IgD-negative memory B cell (primary cell): ENCODE measurements around the gene MCF2L. TPM values are rescaled to one million over a fixed set of nuclear protein-coding genes. Genes with fewer than 3 reads are reported as not detected.
"Not testable (repeated sequence)": the region's sequence is repeated elsewhere in the genome, so short reads cannot be mapped to it uniquely, and the experiment has no call there.

Source experiments
- H3K27ac Mint-ChIP-seq, 3 donors: one replicate each; pipeline ENCODE4 v1.8.0; 2020 to 2022; ENCODE audit warnings: mild to moderate bottlenecking in 3 of 3, mixed read lengths in 3 of 3, moderate library complexity in 1 of 3
- H3K27me3 Mint-ChIP-seq: one replicate; pipeline ENCODE4 v1.8.0; 2021; ENCODE audit warnings: mixed read lengths
- H3K36me3 Mint-ChIP-seq: one replicate; pipeline ENCODE4 v1.8.0; 2020; ENCODE audit warnings: mild to moderate bottlenecking, mixed read lengths
- H3K4me1 Mint-ChIP-seq, 3 donors: one replicate each; pipeline ENCODE4 v1.8.0; 2020 to 2022; ENCODE audit warnings: mixed read lengths in 3 of 3, mild to moderate bottlenecking in 1 of 3
- H3K4me3 Mint-ChIP-seq, 4 donors: one replicate each; pipeline ENCODE4 v1.8.0; 2020 to 2022; ENCODE audit warnings: mild to moderate bottlenecking in 4 of 4, mixed read lengths in 4 of 4, moderate library complexity in 3 of 4
- H3K9me3 Mint-ChIP-seq, 3 donors: one replicate each; pipeline ENCODE4 v1.8.0; 2020 to 2021; ENCODE audit warnings: mixed read lengths in 3 of 3, mild to moderate bottlenecking in 1 of 3
- polyA plus RNA-seq: library from polyadenylated mRNA; unstranded; fragments of 300-500 nt; fragmentation: Illumina TruSeq; gene quantifications from one replicate; pipeline ENCODE4 v1.2.3, GENCODE V29; 2021

The MCF2L gene
- polyA plus RNA-seq, 1 donor from 2014 or later: 1.7 TPM

DNA sequence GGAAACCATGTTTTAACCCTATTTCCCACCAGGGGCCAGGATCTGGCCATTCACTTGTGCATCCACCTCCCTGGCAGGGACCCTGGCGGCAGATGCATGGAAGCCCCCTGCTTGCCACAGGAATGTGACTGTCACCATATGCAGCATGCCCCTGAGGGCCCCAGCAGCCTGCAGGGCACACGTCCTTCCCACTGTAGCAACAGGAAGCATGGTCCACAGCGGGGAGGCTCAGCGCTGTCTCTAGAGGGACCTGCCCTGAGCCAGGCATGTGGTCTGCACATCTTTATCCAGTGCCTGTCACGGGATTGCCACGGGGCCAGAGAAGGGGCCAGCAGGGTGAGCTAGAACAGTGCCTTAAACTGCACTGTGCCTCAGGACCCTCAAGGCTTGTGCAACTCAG, 34.9 kb upstream of the MCF2L start:
- H3K4me3 Mint-ChIP-seq: no peak overlapping the region
- H3K4me1 Mint-ChIP-seq: peaks cover 0 to 4% (median 4%) of the 10 kb centered on the region in 3 donors
- H3K27ac Mint-ChIP-seq: no peak overlapping the region
- peaks cover 0 to 9% (median 0%) of the 10 kb centered on the region in 3 donors for H3K9me3 Mint-ChIP-seq
- H3K36me3 Mint-ChIP-seq: peaks cover 6% of the 10 kb centered on the region
- peaks cover 24% of the 10 kb centered on the region for H3K27me3 Mint-ChIP-seq

DNA sequence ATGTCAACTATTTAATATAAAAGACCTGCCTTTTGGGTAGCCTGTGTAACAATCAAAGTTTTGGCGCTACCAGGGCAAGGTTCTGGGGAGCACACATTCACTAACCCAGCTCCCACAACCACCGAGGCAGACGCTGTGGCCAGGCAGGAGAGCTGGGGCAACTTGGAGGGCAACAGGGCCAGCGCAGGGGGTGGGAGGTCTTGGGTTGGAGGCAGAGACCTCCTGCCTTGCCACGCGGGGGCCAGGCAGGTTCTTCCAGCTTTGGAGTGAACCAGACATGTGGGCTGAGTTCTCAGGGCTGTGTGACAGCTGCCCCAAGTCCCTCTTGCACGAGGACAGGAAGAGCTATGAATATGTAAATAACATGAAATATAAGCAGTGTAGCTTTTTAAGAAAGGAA, 30.3 kb upstream of the MCF2L start:
- Mint-ChIP-seq H3K27me3 (peaks cover 11% of the 10 kb centered on the region), H3K27ac (no peak overlapping the region), H3K9me3 (peaks cover 0 to 5% (median 0%) of the 10 kb centered on the region in 3 donors), H3K4me3 (no peak overlapping the region), H3K4me1 (peaks cover 4 to 6% (median 5%) of the 10 kb centered on the region in 3 donors), H3K36me3 (peaks cover 4% of the 10 kb centered on the region)

GRCh38 chr13:112940236-112940635, 28.8 kb upstream of the MCF2L start:
- peaks cover 0 to 5% (median 0%) of the 10 kb centered on the region in 3 donors for H3K9me3 Mint-ChIP-seq

DNA sequence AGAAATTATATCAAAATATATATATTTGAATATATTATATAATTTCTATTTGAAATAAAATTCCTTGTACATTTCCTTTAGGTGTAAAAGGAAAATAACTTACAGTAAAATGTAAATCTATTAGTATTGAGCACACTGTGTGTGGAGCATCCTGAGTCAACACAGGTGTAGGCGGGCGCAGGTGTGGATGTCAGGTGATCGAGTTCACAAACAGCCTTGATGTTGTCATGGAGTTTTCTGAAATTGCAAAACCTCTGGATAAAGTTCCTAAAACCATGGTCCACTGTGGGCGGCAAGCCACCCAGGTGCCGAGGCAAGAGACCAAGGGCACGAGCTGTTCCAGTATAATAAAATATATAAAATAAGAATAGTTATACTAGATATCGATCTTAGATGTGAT, 27.7 kb upstream of the MCF2L start:
- H3K4me1 Mint-ChIP-seq: peaks cover 4 to 6% (median 5%) of the 10 kb centered on the region in 3 donors
- peaks cover 15% of the 10 kb centered on the region for H3K27me3 Mint-ChIP-seq
- peaks cover 3% of the 10 kb centered on the region for H3K36me3 Mint-ChIP-seq
- peak overlapping the region in 1 of 4 donors; percentile 68 for H3K4me3 Mint-ChIP-seq
- H3K27ac Mint-ChIP-seq: no peak overlapping the region
- peaks cover 0 to 5% (median 0%) of the 10 kb centered on the region in 3 donors for H3K9me3 Mint-ChIP-seq

More at GRCh38 chr13:112940236-112940635, 28.8 kb upstream of the MCF2L start:
- no peak overlapping the region for H3K27ac Mint-ChIP-seq
- no peak overlapping the region for H3K4me3 Mint-ChIP-seq
- H3K4me1 Mint-ChIP-seq: peaks cover 4 to 6% (median 5%) of the 10 kb centered on the region in 3 donors
- peaks cover 4% of the 10 kb centered on the region for H3K36me3 Mint-ChIP-seq
- peaks cover 12% of the 10 kb centered on the region for H3K27me3 Mint-ChIP-seq

GRCh38 chr13:112941765-112942164, 27.2 kb upstream of the MCF2L start:
- H3K4me1 Mint-ChIP-seq, H3K9me3 Mint-ChIP-seq, H3K27ac Mint-ChIP-seq, H3K36me3 Mint-ChIP-seq: not testable (repeated sequence)
- Mint-ChIP-seq H3K27me3 (peaks cover 15% of the 10 kb centered on the region), H3K4me3 (peak overlapping the region in 1 of 4 donors; percentile 68)

GRCh38 chr13:112942689-112943308, 26.2 kb upstream of the MCF2L start:
- H3K4me3 Mint-ChIP-seq: peak overlapping the region; percentile 50 to 99 (median 93)
- H3K27ac Mint-ChIP-seq: no peak overlapping the region
- H3K4me1 Mint-ChIP-seq: peaks cover 4 to 6% (median 5%) of the 10 kb centered on the region in 3 donors
- H3K27me3 Mint-ChIP-seq: peaks cover 16% of the 10 kb centered on the region
- H3K9me3 Mint-ChIP-seq: peaks cover 0 to 1% (median 0%) of the 10 kb centered on the region in 3 donors
- H3K36me3 Mint-ChIP-seq: no peaks in the 10 kb centered on the region

DNA sequence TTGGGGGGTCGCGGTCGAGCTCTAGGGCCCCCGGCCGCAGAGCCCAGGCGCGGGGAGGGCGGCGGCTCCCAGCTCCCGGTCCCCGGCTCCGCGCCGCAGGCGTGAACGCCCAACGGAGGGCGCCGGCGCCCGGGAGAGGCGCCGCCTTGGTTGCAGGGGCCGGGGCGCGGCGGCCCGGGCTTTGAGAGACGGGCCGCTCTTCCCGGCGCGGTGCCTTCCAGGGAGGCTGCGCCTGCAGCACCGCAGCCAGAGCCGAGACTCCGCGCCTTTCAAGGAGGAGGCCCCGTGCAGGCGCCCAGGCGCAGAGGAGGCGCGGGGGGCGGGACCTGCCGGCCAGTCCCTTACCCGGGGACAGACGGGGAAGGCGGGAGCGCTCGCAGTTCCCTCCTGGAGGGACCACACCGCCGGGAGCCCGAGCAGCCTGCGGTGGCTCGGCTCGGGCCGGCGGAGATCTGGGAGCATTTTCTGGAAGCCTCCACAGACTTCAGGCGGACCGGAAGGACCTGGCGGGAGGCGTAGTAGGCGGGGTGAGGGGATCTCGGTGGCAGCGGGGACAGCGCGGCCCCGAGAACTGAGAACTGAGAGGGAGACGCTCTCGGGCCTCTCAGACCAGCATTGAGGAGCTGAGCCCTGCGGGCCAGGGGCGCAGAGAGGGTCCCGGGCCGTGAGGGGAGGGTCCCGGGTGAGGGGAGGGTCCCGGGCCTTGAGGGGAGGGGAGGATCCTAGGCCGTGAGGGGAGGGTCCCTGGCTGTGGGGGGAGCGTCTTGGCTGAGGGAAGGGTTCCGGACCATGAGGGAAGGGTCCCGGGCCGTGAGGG, 25.5 kb upstream of the MCF2L start:
- H3K27ac Mint-ChIP-seq: no peak overlapping the region
- H3K36me3 Mint-ChIP-seq: no peaks in the 10 kb centered on the region
- peaks cover 5 to 6% (median 6%) of the 10 kb centered on the region in 3 donors for H3K4me1 Mint-ChIP-seq
- no peaks in the 10 kb centered on the region for H3K9me3 Mint-ChIP-seq
- peak overlapping the region in 3 of 4 donors; percentile 63 to 84 (median 70) for H3K4me3 Mint-ChIP-seq
- H3K27me3 Mint-ChIP-seq: peaks cover 18% of the 10 kb centered on the region

- Mint-ChIP-seq H3K27ac (no peak overlapping the region), H3K4me1 (peaks cover under 1 to 3% (median 2%) of the 10 kb centered on the region in 3 donors), H3K36me3 (no peaks in the 10 kb centered on the region), H3K9me3 (no peaks in the 10 kb centered on the region), H3K4me3 (no peak overlapping the region), H3K27me3 (peaks cover 21% of the 10 kb centered on the region)
Observed at GRCh38 chr13:112947796-112948195, 21.2 kb upstream of the MCF2L start.

GRCh38 chr13:112951674-112952371, 17.2 kb upstream of the MCF2L start:
- no peaks in the 10 kb centered on the region for H3K36me3 Mint-ChIP-seq
- H3K9me3 Mint-ChIP-seq: no peaks in the 10 kb centered on the region
- no peak overlapping the region for H3K4me3 Mint-ChIP-seq
- H3K27me3 Mint-ChIP-seq: peaks cover 10% of the 10 kb centered on the region
- peaks cover 0 to 2% (median 0%) of the 10 kb centered on the region in 3 donors for H3K4me1 Mint-ChIP-seq
- H3K27ac Mint-ChIP-seq: no peak overlapping the region

DNA sequence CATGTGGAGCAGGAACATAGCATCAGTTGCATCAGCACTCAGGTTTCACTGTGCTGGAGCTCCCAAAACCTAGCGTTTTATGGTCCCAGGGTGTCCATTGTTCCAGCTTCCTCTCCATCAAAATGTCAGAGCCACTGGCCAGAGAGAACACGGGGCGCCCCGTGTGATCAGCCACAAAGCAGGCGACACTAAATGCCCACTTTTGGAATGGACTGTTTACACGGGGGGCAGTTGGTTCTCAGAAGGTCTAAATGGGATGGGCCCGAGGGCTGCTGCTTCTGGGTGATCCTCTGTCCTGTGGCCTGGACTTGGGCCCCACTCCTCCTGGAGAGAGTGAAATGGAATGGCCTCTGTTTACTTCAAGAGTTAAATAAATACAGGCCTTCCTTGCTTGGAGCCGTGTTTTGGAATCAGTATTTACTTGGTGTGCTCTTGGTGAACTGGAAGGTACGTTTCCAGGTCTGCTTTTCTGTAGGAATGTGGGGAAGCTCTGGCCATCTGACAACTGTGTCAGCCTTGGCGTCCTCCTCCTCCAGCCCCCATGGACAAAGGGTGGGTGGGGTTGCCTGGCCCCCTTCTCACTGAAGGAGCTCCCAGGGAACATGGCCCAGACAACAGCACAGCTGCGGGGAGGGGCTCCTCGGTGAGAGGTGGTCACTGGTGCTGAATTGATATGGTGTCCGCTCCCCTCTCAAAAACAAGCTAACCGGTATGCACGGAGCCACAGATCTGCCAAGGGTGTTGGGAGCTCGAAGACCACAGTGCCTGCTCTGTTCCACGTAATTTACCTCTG, 16.1 kb upstream of the MCF2L start:
- Mint-ChIP-seq H3K36me3 (no peaks in the 10 kb centered on the region), H3K9me3 (no peaks in the 10 kb centered on the region), H3K4me1 (peaks cover 0 to 2% (median 0%) of the 10 kb centered on the region in 3 donors), H3K27ac (no peak overlapping the region), H3K4me3 (no peak overlapping the region), H3K27me3 (peaks cover 7% of the 10 kb centered on the region)

DNA sequence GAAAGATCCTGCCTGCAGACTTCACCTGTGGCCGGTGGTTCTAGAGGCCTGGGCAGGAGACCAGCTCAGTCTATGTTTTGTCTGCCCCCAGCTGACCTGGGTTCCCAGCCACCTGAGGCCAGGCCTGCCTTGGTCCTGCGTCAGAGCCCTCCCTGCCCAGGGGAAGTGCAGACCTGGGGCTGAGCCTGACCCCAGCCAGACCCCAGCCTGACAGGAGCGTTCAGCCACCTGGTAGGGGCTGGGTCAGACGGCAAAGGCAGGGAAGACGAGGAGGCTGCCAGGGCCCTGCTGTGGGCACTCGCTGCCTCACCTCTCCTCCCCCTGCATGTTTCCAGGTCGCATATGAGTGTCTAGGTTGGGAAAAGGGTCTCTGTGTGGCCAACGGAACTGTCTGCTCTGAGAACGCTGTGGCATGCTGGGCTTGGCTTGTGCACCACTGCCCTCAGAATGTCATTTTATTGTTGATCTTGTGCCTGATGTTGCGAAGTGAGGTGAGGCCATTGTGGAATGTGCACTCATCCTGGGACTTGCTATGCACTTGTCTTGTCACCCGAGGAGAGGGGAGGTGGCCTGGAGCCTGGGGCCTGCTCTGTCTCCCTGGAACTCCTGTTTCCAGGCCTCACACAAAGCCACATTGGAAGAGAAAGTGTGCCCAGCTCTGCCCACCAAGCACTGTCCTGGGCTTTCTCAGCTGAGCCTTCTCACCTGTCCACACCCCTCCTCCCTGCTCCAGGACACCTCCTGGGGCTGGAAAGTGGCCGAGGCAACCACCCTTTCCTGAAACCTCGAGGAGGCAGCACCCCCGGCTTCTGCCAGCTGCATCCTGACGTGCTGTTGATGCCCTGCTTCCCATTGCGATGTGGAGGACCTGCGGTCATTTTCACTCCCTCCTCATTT, 15.2 kb upstream of the MCF2L start:
- no peaks in the 10 kb centered on the region for H3K36me3 Mint-ChIP-seq
- peaks cover 4% of the 10 kb centered on the region for H3K27me3 Mint-ChIP-seq
- H3K4me3 Mint-ChIP-seq: no peak overlapping the region

GRCh38 chr13:112954488-112955270, 14.3 kb upstream of the MCF2L start:
- no peaks in the 10 kb centered on the region for H3K36me3 Mint-ChIP-seq
- H3K27ac Mint-ChIP-seq: no peak overlapping the region
- no peaks in the 10 kb centered on the region for H3K9me3 Mint-ChIP-seq
- H3K4me1 Mint-ChIP-seq: no peaks in the 10 kb centered on the region
- H3K27me3 Mint-ChIP-seq: peaks cover 1% of the 10 kb centered on the region
- H3K4me3 Mint-ChIP-seq: no peak overlapping the region

More for the DNA sequence above, 15.2 kb upstream of the MCF2L start:
- no peaks in the 10 kb centered on the region for H3K4me1 Mint-ChIP-seq
- peak overlapping the region in 1 of 3 donors; percentile 74 for H3K27ac Mint-ChIP-seq
- H3K9me3 Mint-ChIP-seq: no peaks in the 10 kb centered on the region

- H3K27ac Mint-ChIP-seq: no peak overlapping the region
- no peaks in the 10 kb centered on the region for H3K4me1 Mint-ChIP-seq
- no peaks in the 10 kb centered on the region for H3K9me3 Mint-ChIP-seq
- peaks cover under 1% of the 10 kb centered on the region for H3K27me3 Mint-ChIP-seq
- no peak overlapping the region for H3K4me3 Mint-ChIP-seq
- H3K36me3 Mint-ChIP-seq: no peaks in the 10 kb centered on the region
Observed at GRCh38 chr13:112955271-112955937, 13.6 kb upstream of the MCF2L start.
